Upper lobe of left lung (tissue), 6 donors: ENCODE results near the gene NFIL3. TPM values are rescaled to one million over a fixed set of nuclear protein-coding genes. Genes with fewer than 3 reads are reported as not detected.

ENCODE experiments used
- ATAC-seq, 2 donors: fragments of 200-7000 bp; cut with Tn5 transposase; one replicate each; pipeline ENCODE4 v1.9.1; 2022; ENCODE audit warnings: mild to moderate bottlenecking in 2 of 2, moderate library complexity in 2 of 2; ENCODE audit not compliant: low FRiP score in 2 of 2
- DNase-seq, 2 donors: peaks; one replicate each; pipeline ENCODE4 v3.0.0-alpha.2; 2019 to 2020
- H3K27ac ChIP-seq, 4 donors: fragments of 200-600 bp; sonication (generic); one replicate each; pipeline ENCODE4 v1.5.1; 2016 to 2019
- H3K27me3 ChIP-seq, 4 donors: fragments of 200-600 bp; sonication (generic); one replicate each; pipeline ENCODE4 v1.5.1; 2017 to 2019
- H3K36me3 ChIP-seq, 4 donors: fragments of 200-600 bp; sonication (generic); one replicate each; pipeline ENCODE4 v1.5.1; 2016 to 2019
- H3K4me1 ChIP-seq, 4 donors: fragments of 200-600 bp; sonication (generic); one replicate each; pipeline ENCODE4 v1.5.1; 2018 to 2019
- H3K4me3 ChIP-seq, 4 donors: fragments of 200-600 bp; sonication (generic); one replicate each; pipeline ENCODE4 v1.5.1; 2017 to 2019; ENCODE audit warnings: mild to moderate bottlenecking in 2 of 4, moderate library complexity in 1 of 4
- H3K9me3 ChIP-seq, 4 donors: fragments of 200-600 bp; sonication (generic); one replicate each; pipeline ENCODE4 v1.5.1; 2018 to 2019
- CTCF ChIP-seq, 6 experiments: fragments of 450-650 bp in 4 of 6; fragments of 200-600 bp in 2 of 6; sonication (generic) in 2 of 6; IDR thresholded peaks; one replicate each; pipeline ENCODE4 v1.5.1; 2016 to 2019; ENCODE audit warnings: antibody characterized with exemption in 6 of 6
- EP300 ChIP-seq, 4 donors: sonication (generic); formaldehyde crosslinking; IDR thresholded peaks; one replicate each; pipeline ENCODE4 v1.5.1; 2017; ENCODE audit warnings: antibody characterized with exemption in 4 of 4, control low read depth in 2 of 4
- POLR2A ChIP-seq, 4 donors: fragments of 450-650 bp; IDR thresholded peaks; one replicate each; pipeline ENCODE4 v1.5.1; 2016 to 2017; ENCODE audit warnings: antibody characterized with exemption in 4 of 4, mild to moderate bottlenecking in 2 of 4
- POLR2AphosphoS5 ChIP-seq, 2 donors: sonication (generic); formaldehyde crosslinking; IDR thresholded peaks; one replicate each; pipeline ENCODE4 v1.5.1; 2017; ENCODE audit warnings: antibody characterized with exemption in 2 of 2
- WGBS, 2 donors: methylation state at CpG; one replicate each; pipeline ENCODE4 v1.1.5; 2017 to 2018; 5-methylcytosine and 5-hydroxymethylcytosine counted together
- total RNA-seq, 6 donors: library from RNA; depleted of rRNA in 4 of 6; stranded (reverse); fragments of >200 nt in 4 of 6; gene quantifications; one replicate each; pipeline versions ENCODE4 v1.1.0 to v1.2.1, GENCODE V29; 2016 to 2021
- donor health status: DM: no; HTN: no; CAD: no; lungs with moderate emphysema.
- donor health status: DM: no; HTN: yes; CAD: no; lungs with severe emphysema.

Gene NFIL3
- total RNA-seq, 6 donors from 2014 or later, result 14.7 to 41.3 (median 24.4) TPM

GRCh38 chr9:91362051-91362611, 61.5 kb downstream of the NFIL3 start:
- no peaks in the 10 kb centered on the region for H3K27me3 ChIP-seq
- H3K4me1 ChIP-seq, result peaks cover 17 to 28% (median 21%) of the 10 kb centered on the region in 4 donors
- 51 to 59% methylated on average over 13 to 15 of the region's 15 CpGs for WGBS, 2 donors
- peak overlapping the region in 3 of 4 donors; percentile 92 to 100 (median 99) for H3K4me3 ChIP-seq
- H3K27ac ChIP-seq, result peak overlapping the region; percentile 89 to 96 (median 92)
- DNase-seq (no peak), ATAC-seq (no peak)
- H3K36me3 ChIP-seq, result no peaks in the 10 kb centered on the region
- no peaks in the 10 kb centered on the region for H3K9me3 ChIP-seq
- TF ChIP-seq POLR2AphosphoS5 (IDR thresholded peaks at IDR 0.05) (no peak), POLR2A (IDR thresholded peaks at IDR 0.05) (no peak), CTCF (IDR thresholded peaks at IDR 0.05) (no peak), EP300 (IDR thresholded peaks at IDR 0.05) (no peak)

GRCh38 chr9:91361291-91362050, 62.2 kb downstream of the NFIL3 start, which contains the start of gene AUH:
TSS of gene AUH (minus strand) at chr9:91361918. CDS start at chr9:91361889, 29 bp downstream.
- peak in 3 of 6 experiments; percentile 33 to 58 (median 34) for TF ChIP-seq CTCF (IDR thresholded peaks at IDR 0.05)
- peak in 3 of 4 donors; percentile 68 to 86 (median 69) for TF ChIP-seq POLR2A (IDR thresholded peaks at IDR 0.05)
- TF ChIP-seq POLR2AphosphoS5 (IDR thresholded peaks at IDR 0.05), result peak in 1 of 2 donors; percentile 68
- no peak for TF ChIP-seq EP300 (IDR thresholded peaks at IDR 0.05)
- H3K4me3 ChIP-seq, result peak within 1 kb of the TSS; percentile 92 to 100 (median 97)

DNA sequence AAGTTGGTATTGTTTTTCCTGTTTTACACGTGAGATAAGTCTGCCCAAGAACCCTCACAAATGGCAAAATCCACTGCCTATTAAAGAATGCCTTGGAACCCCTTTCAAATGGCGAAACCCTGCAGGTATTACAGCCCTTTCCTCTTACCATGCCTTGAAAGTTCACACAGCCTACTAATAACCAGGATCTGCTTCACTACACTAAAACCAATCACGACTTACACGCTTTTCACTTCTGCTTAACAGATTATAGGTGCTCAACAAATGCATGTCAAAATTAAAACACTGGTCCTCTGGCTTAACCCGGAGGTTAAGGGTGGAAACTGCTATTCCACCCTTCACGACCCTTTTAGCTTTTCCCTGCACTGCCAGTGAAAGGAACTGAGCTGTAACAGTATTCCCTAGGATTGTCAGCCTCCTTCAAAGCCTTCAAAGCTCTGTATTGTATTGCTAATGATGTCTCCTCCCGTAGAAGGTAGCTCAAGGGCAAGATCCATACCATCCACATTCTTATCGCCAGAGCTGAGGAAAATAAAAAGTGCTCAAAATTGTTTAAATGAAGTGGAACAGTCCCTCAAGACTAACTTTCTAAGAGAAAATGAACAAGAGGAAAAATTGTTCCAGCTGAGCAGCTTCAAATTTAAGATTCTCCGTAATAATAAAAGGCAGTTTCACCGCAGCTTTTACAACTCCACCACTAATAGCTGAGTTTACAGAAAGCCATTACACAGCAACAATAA, 62.9 kb downstream of the NFIL3 start:
- no peak for TF ChIP-seq EP300 (IDR thresholded peaks at IDR 0.05)
- no peak for TF ChIP-seq POLR2AphosphoS5 (IDR thresholded peaks at IDR 0.05)
- TF ChIP-seq CTCF (IDR thresholded peaks at IDR 0.05), result no peak
- TF ChIP-seq POLR2A (IDR thresholded peaks at IDR 0.05), result no peak
- peak overlapping the region; percentile 89 to 96 (median 92) for H3K27ac ChIP-seq
- no peaks in the 10 kb centered on the region for H3K9me3 ChIP-seq
- DNase-seq, result no peak
- H3K4me3 ChIP-seq, result peak overlapping the region; percentile 92 to 100 (median 97)
- no peak for ATAC-seq
- no peaks in the 10 kb centered on the region for H3K36me3 ChIP-seq
- WGBS, 2 donors, result 21 to 22% methylated on average over 10 of the region's 10 CpGs
- H3K4me1 ChIP-seq, result peaks cover 17 to 28% (median 21%) of the 10 kb centered on the region in 4 donors
- no peaks in the 10 kb centered on the region for H3K27me3 ChIP-seq

More at GRCh38 chr9:91361291-91362050, 62.2 kb downstream of the NFIL3 start, which contains the start of gene AUH:
- H3K36me3 ChIP-seq, result no peaks in the 10 kb centered on the region
- peaks cover 17 to 28% (median 21%) of the 10 kb centered on the region in 4 donors for H3K4me1 ChIP-seq
- H3K27me3 ChIP-seq, result no peaks in the 10 kb centered on the region
- peak within 1 kb of the TSS; percentile 89 to 96 (median 92) for H3K27ac ChIP-seq
- WGBS, 2 donors, result 1% methylated on average over 8 to 54 of the region's 82 CpGs
- DNase-seq, result peak; percentile 90 to 98
- ATAC-seq, result peak; percentile 90 to 100
- no peaks in the 10 kb centered on the region for H3K9me3 ChIP-seq

DNA sequence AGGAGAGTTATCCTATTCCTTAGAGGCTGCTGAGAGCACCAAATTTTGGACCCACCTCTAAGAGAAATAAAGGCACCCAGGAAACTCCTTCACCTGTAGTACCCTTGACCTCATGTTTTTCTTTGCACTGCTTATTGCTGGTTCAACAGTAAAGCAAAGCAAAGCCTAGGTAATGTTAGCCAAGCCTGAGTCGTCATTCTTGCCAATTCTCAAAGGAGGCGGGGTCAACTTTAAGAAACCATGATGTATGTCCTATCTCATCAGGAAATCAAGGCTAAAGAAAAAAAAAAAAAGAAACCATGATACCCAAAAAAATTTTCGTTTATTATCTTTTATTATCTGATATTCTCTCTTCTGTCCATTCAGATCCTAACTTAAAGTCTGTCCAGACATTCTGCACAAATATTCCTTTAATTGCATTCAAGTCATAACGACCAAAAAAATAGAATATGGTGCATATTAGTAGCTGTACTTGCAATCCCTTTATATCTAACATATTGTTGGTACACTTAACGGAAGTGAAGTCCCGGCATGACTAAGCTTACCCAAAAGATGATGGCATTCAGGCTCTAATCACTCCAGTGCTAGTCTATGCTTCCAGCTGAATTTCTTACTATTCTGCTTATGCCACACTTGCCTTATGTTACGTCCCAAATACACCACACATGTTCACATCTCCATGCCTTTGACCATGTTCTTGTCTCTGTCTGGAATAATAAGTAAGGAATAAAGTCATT, 63.7 kb downstream of the NFIL3 start:
- no peaks in the 10 kb centered on the region for H3K27me3 ChIP-seq
- H3K9me3 ChIP-seq, result no peaks in the 10 kb centered on the region
- peak overlapping the region in 1 of 4 donors; percentile 94 for H3K27ac ChIP-seq
- peaks cover 17 to 28% (median 21%) of the 10 kb centered on the region in 4 donors for H3K4me1 ChIP-seq
- ATAC-seq, result no peak
- H3K36me3 ChIP-seq, result peaks cover 0 to 8% (median 0%) of the 10 kb centered on the region in 4 donors
- peak overlapping the region in 3 of 4 donors; percentile 92 to 100 (median 99) for H3K4me3 ChIP-seq
- no peak for DNase-seq
- TF ChIP-seq EP300 (IDR thresholded peaks at IDR 0.05) (no peak), CTCF (IDR thresholded peaks at IDR 0.05) (no peak), POLR2AphosphoS5 (IDR thresholded peaks at IDR 0.05) (no peak), POLR2A (IDR thresholded peaks at IDR 0.05) (no peak)
- 57 to 66% methylated on average over 7 of the region's 7 CpGs for WGBS, 2 donors
